AG04449 (cell line): ENCODE results near the gene APOL1.

Source experiments
- CTCF ChIA-PET: fragments of 350-600 bp; formaldehyde crosslinking; extraction: SDS; loops from one replicate; lab custom pipeline; 2021; ENCODE audit warnings: antibody characterized with exemption; lab: Yijun Ruan, JAX
- POLR2A ChIA-PET: fragments of 400-600, 350-600 bp; formaldehyde crosslinking; extraction: SDS; loops from one replicate; lab custom pipeline; 2020; ENCODE audit warnings: antibody characterized with exemption, inconsistent platforms; lab: Yijun Ruan, JAX
- DNase-seq: peaks from one replicate; pipeline ENCODE4 v3.0.0-alpha.2; 2010; ENCODE audit warnings: low read depth, low spot score
- H3K4me3 ChIP-seq: 2 replicates; pipeline ENCODE4 v1.5.1; 2011; ENCODE audit warnings: low read depth, mild to moderate bottlenecking, control low read depth, low read length
- TF ChIP-seq, protein P1 (sequence below): IDR thresholded peaks from one replicate; pipeline ENCODE4 v1.5.1; 2011; ENCODE audit warnings: mild to moderate bottlenecking, moderate library complexity, low read length, control low read depth, inconsistent platforms; ENCODE audit not compliant: insufficient read depth; ENCODE audit errors: missing control alignments

APOL1 gene

DNA sequence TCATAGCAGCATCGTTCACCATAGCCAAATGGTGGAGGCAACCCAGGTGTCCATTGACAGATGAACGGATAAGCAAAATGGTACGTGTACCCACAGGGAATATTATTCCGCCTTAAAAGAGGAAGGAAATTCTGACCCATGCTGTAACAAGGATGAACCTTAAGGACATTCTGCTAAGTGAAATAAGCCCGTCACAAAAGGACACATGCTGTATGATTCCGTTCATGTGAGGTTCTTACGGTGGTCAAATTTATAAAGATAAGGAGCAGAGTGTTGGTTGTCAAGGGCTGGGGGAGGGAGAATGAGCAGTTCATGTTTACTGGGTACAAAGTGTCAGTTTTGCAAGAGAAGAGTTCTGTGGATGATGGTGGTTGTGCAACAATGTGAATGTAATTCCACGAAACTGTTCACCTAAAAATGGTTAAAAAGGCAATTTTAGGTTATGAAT, 26.3 kb downstream of the APOL1 start:
- ChIA-PET POLR2A (no interaction called here), CTCF (interaction anchor here (1.2 to 16.0 kb wide), 5 partner anchors 8 to 84 kb away, joined by 4 to 202 read pairs (median 24); no protein-coding TSS in a partner anchor)
- DNase-seq: no peak
- TF ChIP-seq, protein P1, sequence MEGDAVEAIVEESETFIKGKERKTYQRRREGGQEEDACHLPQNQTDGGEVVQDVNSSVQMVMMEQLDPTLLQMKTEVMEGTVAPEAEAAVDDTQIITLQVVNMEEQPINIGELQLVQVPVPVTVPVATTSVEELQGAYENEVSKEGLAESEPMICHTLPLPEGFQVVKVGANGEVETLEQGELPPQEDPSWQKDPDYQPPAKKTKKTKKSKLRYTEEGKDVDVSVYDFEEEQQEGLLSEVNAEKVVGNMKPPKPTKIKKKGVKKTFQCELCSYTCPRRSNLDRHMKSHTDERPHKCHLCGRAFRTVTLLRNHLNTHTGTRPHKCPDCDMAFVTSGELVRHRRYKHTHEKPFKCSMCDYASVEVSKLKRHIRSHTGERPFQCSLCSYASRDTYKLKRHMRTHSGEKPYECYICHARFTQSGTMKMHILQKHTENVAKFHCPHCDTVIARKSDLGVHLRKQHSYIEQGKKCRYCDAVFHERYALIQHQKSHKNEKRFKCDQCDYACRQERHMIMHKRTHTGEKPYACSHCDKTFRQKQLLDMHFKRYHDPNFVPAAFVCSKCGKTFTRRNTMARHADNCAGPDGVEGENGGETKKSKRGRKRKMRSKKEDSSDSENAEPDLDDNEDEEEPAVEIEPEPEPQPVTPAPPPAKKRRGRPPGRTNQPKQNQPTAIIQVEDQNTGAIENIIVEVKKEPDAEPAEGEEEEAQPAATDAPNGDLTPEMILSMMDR: no peak
- H3K4me3 ChIP-seq: no peak overlapping the region

DNA sequence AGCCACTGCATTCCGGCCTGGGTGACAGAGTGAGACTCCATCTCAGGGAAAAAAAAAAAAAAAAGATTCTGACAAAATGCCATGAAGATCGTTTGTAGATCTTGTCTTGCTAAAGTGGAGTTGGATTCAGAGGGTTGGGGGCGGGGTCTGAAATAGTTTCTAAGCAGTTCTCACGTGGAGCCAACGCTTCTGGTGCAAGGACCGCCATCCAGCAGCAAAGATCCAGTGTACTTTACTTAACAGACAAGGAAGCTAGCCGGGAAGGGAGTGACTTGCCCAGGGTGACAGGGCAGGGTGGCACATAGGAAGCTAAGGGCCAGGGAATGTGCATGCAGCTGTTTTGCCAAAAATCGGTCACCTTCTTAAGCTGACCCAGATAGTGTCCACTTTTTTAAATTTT, 27.4 kb downstream of the APOL1 start:
- ChIA-PET POLR2A (no interaction called here), CTCF (interaction anchor here (1.0 to 16.0 kb wide), 2 partner anchors 21 to 41 kb away, joined by 3 to 202 read pairs; no protein-coding TSS in a partner anchor)
- TF ChIP-seq, protein P1: no peak
- no peak for DNase-seq
- H3K4me3 ChIP-seq: no peak overlapping the region

DNA sequence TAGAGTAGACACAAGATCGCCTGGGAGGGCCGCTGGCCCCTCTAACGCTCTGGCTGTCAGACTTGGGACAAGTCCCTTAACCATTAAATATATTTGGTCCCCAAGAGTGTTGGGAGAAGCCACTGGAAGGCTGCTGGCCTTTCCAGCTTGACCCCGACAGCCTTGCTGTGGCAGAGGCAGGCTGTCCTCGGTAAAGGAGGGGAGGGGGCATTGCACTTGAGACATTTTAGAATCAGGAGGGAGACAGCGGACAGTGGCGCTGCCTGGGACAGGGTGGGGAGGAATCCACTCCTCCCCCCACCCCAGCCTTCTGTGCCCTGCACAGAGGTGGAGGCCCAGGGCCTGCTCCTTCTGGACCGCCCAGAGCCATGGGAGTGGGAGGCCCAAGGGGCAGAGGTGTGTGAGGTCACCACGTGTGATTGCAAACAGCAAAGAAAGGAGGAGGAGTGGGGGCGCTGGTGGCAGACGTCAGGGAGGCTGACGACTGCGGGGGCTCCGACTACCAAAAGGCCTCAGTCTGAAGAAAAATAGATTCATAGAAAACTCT, 28.9 kb downstream of the APOL1 start:
- TF ChIP-seq, protein P1: no peak
- DNase-seq: no peak
- H3K4me3 ChIP-seq: no peak overlapping the region
- POLR2A ChIA-PET: no interaction called here
- CTCF ChIA-PET: interaction anchor here (1.1 to 16.0 kb wide), 3 partner anchors 20 to 137 kb away, joined by 3 to 202 read pairs (median 5); no protein-coding TSS in a partner anchor

DNA sequence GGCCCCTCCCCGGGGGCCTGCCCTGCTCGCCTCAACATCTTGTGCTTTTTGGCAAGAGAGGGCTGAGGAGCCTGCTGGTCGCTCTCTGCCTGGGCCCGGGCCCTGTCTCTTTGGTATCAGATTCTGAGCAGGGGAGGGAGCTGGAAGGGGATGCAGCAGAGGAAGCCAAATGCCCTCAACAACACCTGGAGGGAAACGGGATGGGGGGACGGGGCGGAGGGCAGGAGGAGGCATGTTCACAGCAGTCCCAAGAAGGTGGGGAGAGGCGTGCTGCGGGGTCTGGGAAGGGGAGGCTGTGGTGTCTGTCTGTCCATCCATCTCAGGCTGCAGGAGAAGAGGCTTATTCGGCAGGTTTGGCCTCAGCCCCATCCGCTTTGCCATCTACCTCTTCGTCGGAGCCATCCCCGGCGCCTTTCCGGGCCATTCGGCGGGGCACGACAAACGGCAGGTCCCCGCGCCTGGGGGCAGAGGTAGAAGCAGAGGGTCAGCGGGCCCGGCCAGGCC, 29.4 kb downstream of the APOL1 start:
- no peak overlapping the region for H3K4me3 ChIP-seq
- DNase-seq: no peak
- TF ChIP-seq, protein P1: no peak
- CTCF ChIA-PET: interaction anchor here (1.8 to 16.0 kb wide), 2 partner anchors 19 to 43 kb away, joined by 4 to 202 read pairs; partner anchors contain the start of gene APOL2
- POLR2A ChIA-PET: interaction anchor here (0.6 to 0.7 kb wide), 2 partner anchors 10 to 11 kb away, joined by 3 to 4 read pairs; no protein-coding TSS in a partner anchor

DNA sequence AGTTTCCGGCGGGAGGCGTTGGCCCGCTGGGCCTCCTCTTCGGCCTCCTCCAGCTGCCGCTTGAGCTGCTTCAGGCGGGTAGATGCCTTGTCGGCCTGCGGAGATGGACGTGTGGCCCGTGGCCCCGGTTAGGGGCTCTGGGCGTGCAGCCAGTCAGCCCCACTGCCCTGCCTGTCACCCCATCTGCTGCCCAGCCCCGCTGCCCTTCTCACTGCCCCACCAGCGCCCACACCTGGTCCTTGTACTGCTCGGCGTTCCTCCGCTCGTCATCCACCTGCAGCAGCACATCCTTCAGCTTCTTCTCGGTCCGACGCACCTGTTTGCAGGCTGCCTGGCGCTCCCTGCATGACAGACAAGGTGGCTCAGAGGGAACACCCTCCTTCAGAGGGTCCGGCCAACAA, 31.2 kb downstream of the APOL1 start:
- TF ChIP-seq, protein P1: no peak
- DNase-seq: no peak
- ChIA-PET CTCF (interaction anchor here (0.7 to 16.0 kb wide), 5 partner anchors 8 to 44 kb away, joined by 3 to 202 read pairs (median 4); partner anchors contain the start of gene APOL2), POLR2A (no interaction called here)
- no peak overlapping the region for H3K4me3 ChIP-seq

DNA sequence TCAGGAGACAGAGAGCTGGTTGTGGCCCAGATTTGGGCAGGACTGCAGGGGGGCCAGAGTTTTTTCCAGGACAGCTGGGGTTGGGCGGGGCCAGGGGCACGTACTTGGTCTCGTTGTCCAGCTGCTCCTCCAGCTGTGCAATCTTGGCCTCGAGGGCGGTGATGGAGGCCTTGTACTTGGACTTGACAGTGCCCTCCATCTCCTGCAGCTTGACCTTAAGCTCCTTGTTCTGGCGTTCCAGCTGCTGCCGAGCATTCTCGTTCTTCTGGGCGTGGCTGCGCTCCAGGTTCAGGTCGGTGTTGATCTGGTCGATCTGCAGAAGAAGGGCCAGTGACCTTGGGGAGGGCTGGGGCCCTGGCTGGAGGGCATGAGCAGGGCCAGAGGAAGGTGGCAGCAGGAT, 32.1 kb downstream of the APOL1 start:
- TF ChIP-seq, protein P1: no peak
- POLR2A ChIA-PET: no interaction called here
- no peak overlapping the region for H3K4me3 ChIP-seq
- DNase-seq: no peak
- CTCF ChIA-PET: interaction anchor here (0.9 to 16.0 kb wide), 7 partner anchors 9 to 202 kb away, joined by 3 to 202 read pairs (median 6); partner anchors contain the start of gene APOL2
